Motor neuron (in vitro differentiated cells): ENCODE measurements around the gene WWTR1. TPM values are rescaled to one million over a fixed set of nuclear protein-coding genes. Genes with fewer than 3 reads are reported as not detected.
A peak's percentile ranks its signal among the peaks of the same experiment; 100 is the strongest.

Experiments used
- ATAC-seq, 8 experiments: fragments of 200-7000 bp; cut with Tn5 transposase; replicated peaks in 6 of 8; 2 replicates each; pipeline ENCODE4 v1.8.0; 2021; ENCODE audit warnings: mild to moderate bottlenecking in 8 of 8, moderate library complexity in 8 of 8
- H3K27ac ChIP-seq, 2 donors: fragments of 250-450 bp; sonication (Bioruptor Pico); 2 replicates each; pipeline ENCODE4 v1.9.0; 2021; ENCODE audit warnings: antibody characterized with exemption in 2 of 2, mild to moderate bottlenecking in 2 of 2, moderate library complexity in 1 of 2
- H3K4me1 ChIP-seq, 2 donors: fragments of 250-450 bp; sonication (Bioruptor Pico); replicated peaks in 1 of 2; 2 replicates each; pipeline ENCODE4 v1.6.1; 2021; ENCODE audit warnings: antibody characterized with exemption in 2 of 2, mild to moderate bottlenecking in 2 of 2, moderate library complexity in 1 of 2
- H3K4me3 ChIP-seq, 5 donors: fragments of 250-450 bp; sonication (Bioruptor Pico); 2 replicates each; pipeline ENCODE4 v1.9.0; 2021; ENCODE audit warnings: antibody characterized with exemption in 5 of 5, mild to moderate bottlenecking in 5 of 5, moderate library complexity in 4 of 5
- WGBS, 10 experiments: fragments of 450-650 bp; shearing (Covaris generic); methylation state at CpG; one replicate each; pipeline ENCODE4 v1.0.0; 2022; 5-methylcytosine and 5-hydroxymethylcytosine counted together
- in situ Hi-C, 9 experiments: fragments of 400-800 bp; cut with MboI; loops; one replicate each; pipeline ENCODE4 v1.15.0; 2021; ENCODE audit warnings: low sequenced_read_pairs in 9 of 9, low pct_unique_long_range_greater_than_20kb in 2 of 9; ENCODE audit not compliant: unreplicated experiment in 9 of 9
- total RNA-seq, 8 experiments: library from RNA; unstranded; fragments of 300-600 nt; gene quantifications; 2 replicates each; pipeline versions ENCODE4 v1.2.3 to v1.2.4, GENCODE V29; 2022

WWTR1 gene
- total RNA-seq = 100 to 1,000 TPM in 2 of 8 experiments, 10 to 100 TPM in 2, 1 to 10 TPM in 4; 3.1 to 267 (median 29.7) TPM

DNA sequence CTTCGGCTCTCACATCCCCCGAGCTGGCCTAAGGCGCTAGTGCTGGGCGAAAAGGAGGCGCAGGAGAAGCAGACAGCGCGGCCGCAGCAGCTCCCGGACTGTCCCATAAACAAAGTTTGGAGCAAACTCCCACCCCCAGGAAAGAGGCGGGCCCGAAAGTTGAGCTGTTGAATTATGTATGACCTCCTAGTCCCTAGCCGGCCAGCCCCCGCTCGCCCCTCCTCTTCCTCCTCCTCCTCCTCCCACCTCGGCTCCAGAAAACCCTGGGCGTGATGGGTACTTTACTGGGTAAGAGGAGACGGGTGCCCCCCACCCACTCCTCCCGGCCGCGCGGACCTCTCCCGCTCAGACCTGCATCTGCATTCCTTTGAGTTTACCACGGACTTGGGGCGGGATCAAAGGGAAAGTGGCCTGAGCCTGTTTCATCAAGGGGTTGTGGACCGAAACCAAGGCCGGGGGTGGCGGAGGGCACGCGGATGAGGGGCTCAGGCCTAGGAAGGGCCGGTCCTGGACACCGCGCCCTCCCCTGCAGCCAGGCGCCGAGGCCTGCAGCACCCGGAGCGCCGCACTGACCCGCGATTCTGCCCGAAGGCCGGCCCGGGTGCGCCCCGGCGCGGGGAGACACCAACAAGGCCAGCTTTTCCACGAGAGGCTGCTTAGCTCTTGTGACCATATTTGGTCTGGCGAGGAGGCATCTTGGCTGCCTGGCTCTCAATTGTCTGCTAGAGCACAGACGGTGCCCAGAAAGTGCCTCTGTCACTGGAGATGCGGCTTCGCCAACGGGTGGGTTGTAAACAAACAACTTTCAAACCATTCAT lies at the start of gene WWTR1:
Gene WWTR1, minus strand, starts transcription at position 100 of the 818 bp plus-strand sequence. CDS start 719 bp downstream, outside the sequence.
- in situ Hi-C loops = no loop called here
- peak; percentile 67 to 80 (median 76) for ATAC-seq

DNA sequence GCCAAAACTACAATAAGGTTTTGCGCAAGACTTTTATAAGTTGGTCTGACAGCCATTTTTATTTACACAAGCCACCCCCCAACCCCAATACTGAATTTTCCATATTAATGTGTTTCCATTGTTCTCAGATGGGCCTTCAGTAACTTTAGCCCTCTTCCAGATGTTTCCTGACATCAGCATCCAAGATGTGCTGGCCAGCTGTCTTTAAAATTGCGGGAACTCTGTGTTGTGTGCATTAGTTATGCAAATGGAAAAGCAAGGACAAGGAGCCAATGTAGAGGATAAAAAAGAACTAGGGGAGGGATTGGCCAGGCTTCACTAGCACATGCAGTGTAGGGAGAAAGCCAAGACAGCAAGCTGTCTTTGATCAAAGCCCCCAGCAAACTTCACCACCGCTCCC lies 49.1 kb upstream of the WWTR1 start:
- 19 to 48% (median 35%) methylated on average over 1 to 3 of the region's 3 CpGs; no CpG with 5 or more reads in 4 of the 10 experiments for WGBS, 10 experiments
- Histone ChIP-seq H3K4me3 (no peak overlapping the region), H3K4me1 (no peaks in the 10 kb centered on the region), H3K27ac (no peak overlapping the region)
- peak in 5 of 8 experiments; percentile 34 to 94 (median 79) for ATAC-seq
- in situ Hi-C loops = loop anchor here in 6 of 9 experiments (25.0 kb wide), 1 partner anchor 195 kb away; no protein-coding TSS in a partner anchor

More for the DNA sequence above, at the start of gene WWTR1:
- 0 to 4% (median 0%) methylated on average over 1 to 13 of the region's 52 CpGs; no CpG with 5 or more reads in 5 of the 10 experiments for WGBS, 10 experiments
- H3K27ac ChIP-seq = peak within 1 kb of the TSS; percentile 20 to 89
- peaks cover 9 to 12% of the 10 kb centered on the region in 2 donors for H3K4me1 ChIP-seq
- H3K4me3 ChIP-seq = peak within 1 kb of the TSS; percentile 32 to 48 (median 41)

DNA sequence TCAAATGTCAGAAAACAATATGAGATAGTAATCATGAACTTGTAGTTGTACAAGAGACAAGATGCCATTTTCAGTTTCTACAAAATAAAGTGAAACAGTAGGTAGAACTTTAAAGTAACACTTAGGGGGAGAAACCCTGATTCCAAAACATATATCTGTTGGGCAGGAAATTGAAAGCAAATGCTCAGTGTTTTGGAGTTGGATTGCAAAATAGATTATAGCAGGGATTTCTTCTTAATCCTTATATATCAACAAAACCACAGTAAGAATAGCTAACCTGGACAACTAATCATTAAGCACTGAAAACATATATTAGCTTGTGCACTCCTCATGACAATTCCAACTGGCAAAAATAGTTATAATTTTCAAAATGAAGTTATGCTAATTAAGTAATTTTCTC lies 47.6 kb upstream of the WWTR1 start:
- Histone ChIP-seq H3K4me3 (no peak overlapping the region), H3K27ac (no peak overlapping the region), H3K4me1 (no peaks in the 10 kb centered on the region)
- ATAC-seq = no peak
- in situ Hi-C loops = loop anchor here in 6 of 9 experiments (25.0 kb wide), 1 partner anchor 193 kb away; no protein-coding TSS in a partner anchor

DNA sequence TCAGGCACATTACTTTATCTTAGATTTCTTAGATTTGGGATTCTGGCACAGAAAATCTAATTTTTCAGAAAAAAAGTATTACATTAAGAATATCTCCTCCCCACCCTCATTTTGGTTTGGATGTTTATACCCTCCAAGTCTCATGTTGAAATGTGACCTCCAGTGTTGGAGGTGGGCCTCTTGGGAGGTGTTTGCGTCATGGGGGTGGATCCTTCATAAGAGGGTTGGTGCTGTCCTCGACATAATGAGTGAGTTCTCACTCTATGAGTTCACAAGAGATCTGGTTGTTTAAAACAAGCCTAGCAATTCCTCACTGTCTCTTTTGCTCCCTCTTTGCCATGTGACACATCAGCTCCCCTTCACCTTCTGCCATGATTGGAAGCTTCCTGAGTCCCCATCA lies 45.6 kb upstream of the WWTR1 start:
- WGBS, 10 experiments = 0 to 94% (median 65%) methylated on average over 1 to 2 of the region's 2 CpGs; no CpG with 5 or more reads in 4 of the 10 experiments
- H3K4me3 ChIP-seq = no peak overlapping the region
- no peak overlapping the region for H3K27ac ChIP-seq
- peak in 3 of 8 experiments; percentile 7 to 66 (median 47) for ATAC-seq
- in situ Hi-C loops = loop anchor here in 6 of 9 experiments (25.0 kb wide), 1 partner anchor 191 kb away; no protein-coding TSS in a partner anchor
- no peaks in the 10 kb centered on the region for H3K4me1 ChIP-seq

DNA sequence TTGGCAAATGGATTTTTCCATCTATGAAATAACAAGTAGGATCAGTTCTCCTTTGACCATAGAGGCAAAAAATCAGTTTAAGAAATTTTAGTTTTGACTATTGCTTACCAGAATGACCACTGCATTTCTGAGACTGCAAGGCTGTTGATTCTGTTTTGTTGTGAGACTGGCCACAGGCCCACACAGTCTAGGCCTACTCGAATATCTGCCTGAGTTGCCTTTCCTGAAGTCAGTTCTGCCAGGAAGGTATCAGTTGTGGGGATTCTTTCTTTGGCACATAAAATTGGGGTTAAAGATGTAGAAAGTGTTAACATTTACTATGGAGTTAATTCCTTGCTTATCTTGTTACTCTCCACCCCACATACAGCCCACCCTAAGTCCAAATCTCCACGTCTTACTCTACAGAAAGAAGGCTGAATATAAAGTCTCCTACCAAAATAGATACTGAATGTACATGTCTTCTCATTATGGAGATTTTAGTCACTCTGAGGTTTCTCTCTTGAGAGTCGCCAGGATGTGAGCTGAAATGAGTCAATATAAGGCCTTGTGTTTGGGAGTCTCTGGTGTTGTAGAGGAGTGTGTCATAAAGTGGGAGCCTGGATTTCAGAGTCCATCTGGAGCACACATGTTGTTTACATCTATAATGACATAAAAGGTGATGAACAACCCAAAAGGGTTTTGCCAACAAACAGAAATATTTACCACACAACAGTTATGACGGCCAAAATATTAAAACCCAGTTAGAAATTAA lies 45.0 kb upstream of the WWTR1 start:
- Histone ChIP-seq H3K4me1 (no peaks in the 10 kb centered on the region), H3K4me3 (no peak overlapping the region), H3K27ac (no peak overlapping the region)
- ATAC-seq = peak in 3 of 8 experiments; percentile 67 to 81 (median 73)
- in situ Hi-C loops = loop anchor here in 6 of 9 experiments (25.0 kb wide), 1 partner anchor 191 kb away; no protein-coding TSS in a partner anchor
- WGBS, 10 experiments = 0 to 100% (median 61%) methylated on average over 1 to 3 of the region's 4 CpGs

DNA sequence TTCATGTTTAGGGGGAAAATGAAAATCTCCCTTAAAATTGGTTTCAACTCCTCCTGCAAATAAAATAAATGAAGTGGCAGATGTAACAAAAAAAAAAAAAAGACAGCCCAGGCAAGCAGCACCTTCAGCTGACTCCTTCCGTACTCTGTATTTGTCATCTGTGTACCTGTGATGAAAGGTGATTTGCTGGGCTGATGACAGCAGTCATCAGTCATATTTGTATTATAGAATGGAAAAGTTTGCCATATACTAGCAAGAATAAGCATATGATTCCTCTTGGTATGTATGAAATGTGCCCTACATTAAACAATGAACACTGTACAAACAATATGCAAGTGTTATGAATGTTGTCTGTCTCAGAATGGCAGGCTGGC lies 44.1 kb upstream of the WWTR1 start:
- peak in 1 of 8 experiments; percentile 25 for ATAC-seq
- whole genome bisulfite sequencing, 10 experiments = 13 to 100% (median 72%) methylated on average over 1 of the region's 1 CpG; no CpG with 5 or more reads in 4 of the 10 experiments
- no peak overlapping the region for H3K4me3 ChIP-seq

DNA sequence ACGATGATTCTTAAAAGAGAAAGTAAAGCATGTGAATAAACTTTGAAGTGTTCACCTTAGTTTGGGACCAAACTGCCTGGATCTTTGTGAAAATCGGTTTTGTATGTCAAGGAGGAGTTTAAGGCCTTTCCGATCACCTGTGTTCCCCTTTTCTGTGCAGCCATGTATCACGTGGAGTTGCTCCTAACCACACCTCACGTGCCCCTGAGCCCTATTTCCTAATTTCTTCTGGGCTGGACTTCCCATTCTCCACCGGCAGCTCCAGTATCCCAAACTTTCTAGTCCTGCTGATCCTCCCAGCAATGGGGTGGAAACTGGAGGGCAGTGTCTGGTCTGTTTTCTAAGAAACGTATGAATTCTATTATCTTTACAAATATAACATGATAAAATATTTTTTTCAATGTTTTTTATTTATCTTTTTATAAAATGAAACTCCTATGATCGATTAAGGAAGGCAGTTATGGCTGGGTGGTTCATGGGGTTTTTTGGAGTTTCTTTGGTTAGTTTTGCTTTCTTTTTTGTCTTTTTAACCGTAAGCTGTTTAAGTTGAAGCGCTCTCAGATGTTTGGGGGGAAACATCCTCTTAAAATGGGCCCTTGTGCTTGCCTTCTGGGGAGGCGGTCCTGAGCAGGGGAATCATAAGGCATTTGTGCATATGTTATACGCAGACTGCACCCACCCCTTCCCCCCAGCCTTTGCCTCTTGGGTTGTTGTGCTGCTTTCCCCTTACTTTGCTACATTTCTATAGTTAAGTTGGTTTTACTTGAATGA lies 43.6 kb upstream of the WWTR1 start:
- Histone ChIP-seq H3K4me1 (no peaks in the 10 kb centered on the region), H3K27ac (no peak overlapping the region), H3K4me3 (no peak overlapping the region)
- ATAC-seq = peak in 2 of 8 experiments; percentile 7 to 69
- in situ Hi-C loops = loop anchor here in 6 of 9 experiments (25.0 kb wide), 1 partner anchor 189 kb away; no protein-coding TSS in a partner anchor
- WGBS, 10 experiments = 12 to 90% (median 65%) methylated on average over 1 to 12 of the region's 12 CpGs

More for the DNA sequence above, 44.1 kb upstream of the WWTR1 start:
- in situ Hi-C loops = loop anchor here in 6 of 9 experiments (25.0 kb wide), 1 partner anchor 190 kb away; no protein-coding TSS in a partner anchor
- Histone ChIP-seq H3K27ac (no peak overlapping the region), H3K4me1 (no peaks in the 10 kb centered on the region)

DNA sequence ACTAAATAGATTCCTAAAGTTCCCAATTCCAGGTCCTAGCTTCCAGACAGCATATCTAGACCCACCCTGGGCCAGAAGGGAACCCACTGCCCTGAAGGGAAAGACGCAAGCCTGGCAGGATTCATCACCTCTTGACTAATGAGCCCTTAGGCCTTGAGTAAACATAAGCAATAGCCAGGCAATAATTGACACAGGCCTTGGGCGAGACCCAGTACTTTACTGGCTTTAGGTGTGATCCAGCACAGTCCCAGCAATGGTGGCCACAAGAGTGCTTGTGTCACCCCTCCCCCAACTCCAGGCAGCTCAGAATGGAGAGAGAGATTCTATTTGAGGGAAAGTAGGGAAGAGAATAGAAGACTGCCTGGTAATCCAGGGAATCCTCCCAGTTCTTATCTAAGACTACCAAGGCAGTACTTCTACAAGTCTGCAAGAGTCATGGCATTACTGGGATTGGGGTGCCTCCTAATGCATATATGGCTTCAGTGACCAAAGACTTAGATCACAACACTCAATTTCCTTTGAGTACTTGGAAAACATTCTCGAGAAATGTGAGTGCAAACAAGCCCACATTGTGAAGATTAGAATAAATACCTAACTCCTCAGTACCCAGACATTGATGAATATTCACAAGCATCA lies 30.4 kb upstream of the WWTR1 start:
- Histone ChIP-seq H3K4me1 (no peaks in the 10 kb centered on the region), H3K27ac (no peak overlapping the region), H3K4me3 (no peak overlapping the region)
- ATAC-seq = no peak
- 60 to 92% (median 84%) methylated on average over 1 to 3 of the region's 3 CpGs; no CpG with 5 or more reads in 5 of the 10 experiments for WGBS, 10 experiments
- in situ Hi-C loops = no loop called here

DNA sequence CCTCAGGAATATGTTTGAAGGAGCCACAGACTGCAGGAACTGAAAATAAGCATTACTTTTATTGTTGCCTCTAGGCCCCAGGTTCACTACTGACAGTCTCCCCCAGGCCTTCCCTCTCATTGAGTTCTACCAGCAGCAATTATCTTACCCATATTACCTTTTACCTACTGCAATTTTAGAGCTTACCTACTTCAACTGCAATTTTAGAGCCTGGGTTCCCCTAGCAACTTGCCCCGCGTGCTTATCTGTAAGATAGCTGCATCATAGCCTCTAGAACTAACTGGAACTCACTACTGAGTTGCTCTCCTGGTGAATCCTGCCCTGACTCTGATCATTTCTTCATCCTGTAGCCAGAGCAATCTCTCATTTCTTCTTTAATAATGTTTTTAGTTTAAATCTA lies 29.2 kb upstream of the WWTR1 start:
- Histone ChIP-seq H3K4me1 (no peaks in the 10 kb centered on the region), H3K4me3 (no peak overlapping the region), H3K27ac (no peak overlapping the region)
- no peak for ATAC-seq
- 42 to 100% (median 100%) methylated on average over 2 of the region's 2 CpGs; no CpG with 5 or more reads in 3 of the 10 experiments for WGBS, 10 experiments
- in situ Hi-C loops = no loop called here

DNA sequence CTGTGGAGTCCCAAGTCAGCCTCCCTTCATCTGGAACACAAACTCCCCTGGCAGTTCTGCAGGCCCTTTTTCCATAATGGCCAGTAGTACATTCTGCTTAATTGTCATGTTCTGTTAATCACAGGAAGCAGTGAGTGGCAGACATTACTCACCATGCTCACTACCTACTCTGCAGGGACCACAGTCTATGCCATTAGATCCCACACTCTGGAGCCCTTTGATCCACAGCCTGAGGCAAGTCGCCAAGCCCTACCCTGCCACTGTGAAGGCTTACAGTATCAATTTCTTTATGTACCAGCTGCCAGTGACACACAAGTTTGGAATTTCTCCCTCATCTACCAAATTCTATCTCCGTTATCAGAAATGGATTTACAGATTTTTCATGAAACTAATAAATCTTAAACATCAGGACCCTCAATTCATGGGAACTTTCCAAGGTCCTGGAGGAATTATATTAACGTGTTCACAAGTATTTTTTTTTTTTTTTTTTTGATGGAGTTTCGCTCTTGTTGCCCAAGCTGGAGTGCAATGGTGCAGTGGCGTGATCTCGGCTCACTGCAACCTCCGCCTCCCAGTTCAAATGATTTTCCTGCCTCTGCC lies 20.6 kb upstream of the WWTR1 start:
- WGBS, 10 experiments = 83 to 100% (median 93%) methylated on average over 1 to 7 of the region's 7 CpGs; no CpG with 5 or more reads in 1 of the 10 experiments
- ATAC-seq = no peak
- no peak overlapping the region for H3K4me3 ChIP-seq

DNA sequence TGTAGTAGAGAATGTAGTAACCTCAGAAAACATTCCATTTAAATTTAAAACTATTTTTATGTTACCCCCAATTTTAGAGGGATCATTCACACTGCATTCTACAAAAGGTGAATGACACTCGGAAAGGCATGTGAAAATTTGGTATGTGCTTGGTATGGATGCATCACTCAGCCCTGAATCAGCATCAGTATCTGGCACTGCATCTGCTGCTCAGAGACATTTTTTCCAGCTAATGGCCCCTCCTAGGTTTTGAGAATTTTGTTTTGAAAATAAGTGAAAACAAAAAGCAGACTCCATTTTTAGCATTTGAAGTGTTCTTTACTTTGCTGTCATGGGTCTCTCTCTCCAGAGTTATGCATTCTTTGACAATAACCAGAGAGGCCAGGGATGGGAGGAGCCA lies 15.6 kb upstream of the WWTR1 start:
- in situ Hi-C loops = no loop called here
- ATAC-seq = no peak

More for the DNA sequence above, 20.6 kb upstream of the WWTR1 start:
- Histone ChIP-seq H3K4me1 (no peaks in the 10 kb centered on the region), H3K27ac (no peak overlapping the region)
- in situ Hi-C loops = no loop called here

More for the DNA sequence above, 15.6 kb upstream of the WWTR1 start:
- H3K27ac ChIP-seq = no peak overlapping the region
- peaks cover 0 to 3% of the 10 kb centered on the region in 2 donors for H3K4me1 ChIP-seq
- H3K4me3 ChIP-seq = no peak overlapping the region
- WGBS, 10 experiments = 43 to 100% (median 90%) methylated on average over 1 of the region's 1 CpG
